ENCODE measurements around the gene CRTC3.
"Not testable (repeated sequence)": the region's sequence is repeated elsewhere in the genome, so short reads cannot be mapped to it uniquely, and the experiment has no call there.

Gene CRTC3

GRCh38 chr15:90520365-90520764 is 9.4 kb upstream of the CRTC3 start:
- DNase-seq (ENCODE audit: low read depth in 2 of 2, low spot score in 1 of 2): no peak

DNA sequence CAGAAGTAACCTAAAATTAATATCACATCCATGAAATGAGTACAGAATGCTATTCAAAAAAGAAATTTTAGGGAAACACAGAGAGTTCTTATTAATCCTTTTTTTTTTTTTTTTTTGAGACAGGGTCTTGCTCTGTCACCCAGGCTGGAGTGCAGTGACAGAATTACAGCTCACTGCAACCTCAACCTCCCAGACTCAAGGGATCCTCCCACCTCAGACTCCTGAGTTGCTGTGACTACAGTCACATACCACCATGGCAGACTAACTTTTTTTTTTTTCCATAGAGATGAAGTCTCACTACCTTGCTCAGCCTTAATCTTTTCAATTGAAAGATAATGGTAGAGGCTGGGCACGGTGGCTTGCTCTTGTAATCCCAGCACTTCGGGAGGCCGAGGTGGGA is 6.3 kb upstream of the CRTC3 start:
- DNase-seq (ENCODE audit: low read depth in 2 of 2, low spot score in 1 of 2): no peak

DNA sequence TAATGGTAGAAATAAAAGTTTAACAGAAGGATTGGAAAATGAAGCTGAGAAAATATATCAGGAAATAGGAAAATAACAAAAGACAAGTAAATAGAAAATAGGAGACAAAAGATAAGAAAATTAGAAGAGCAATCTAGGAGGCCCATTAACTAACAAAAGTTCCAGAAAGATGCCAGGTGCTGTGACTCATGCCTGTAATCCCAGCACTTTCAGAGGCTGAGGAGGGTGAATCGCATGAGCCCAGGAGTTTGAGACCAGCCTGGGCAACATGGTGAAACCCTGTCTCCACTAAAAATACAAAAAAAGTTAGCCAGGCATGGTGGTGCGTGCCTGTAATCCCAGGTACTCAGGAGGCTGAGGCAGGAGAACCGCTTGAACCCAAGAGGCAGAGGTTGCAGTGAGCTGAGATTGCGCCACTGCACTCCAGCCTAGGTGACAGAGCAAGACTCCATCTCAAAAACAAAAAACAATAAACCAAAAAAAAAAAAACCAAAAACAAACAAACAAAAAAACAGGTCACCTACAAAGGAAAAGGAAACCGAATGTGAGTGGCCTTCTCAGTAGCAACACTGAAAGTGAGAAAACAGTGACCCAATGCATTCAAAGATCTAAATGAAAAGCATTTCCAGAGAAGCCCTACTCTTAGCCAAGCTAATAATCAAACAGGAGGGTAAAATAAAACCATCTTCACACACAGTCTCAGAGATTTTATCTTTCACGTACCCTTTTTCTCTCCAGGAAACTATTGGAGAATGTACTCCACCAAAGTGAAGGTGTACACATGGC is 5.5 kb upstream of the CRTC3 start:
- not testable (repeated sequence) for DNase-seq (ENCODE audit: low read depth in 2 of 2, low spot score in 1 of 2)

DNA sequence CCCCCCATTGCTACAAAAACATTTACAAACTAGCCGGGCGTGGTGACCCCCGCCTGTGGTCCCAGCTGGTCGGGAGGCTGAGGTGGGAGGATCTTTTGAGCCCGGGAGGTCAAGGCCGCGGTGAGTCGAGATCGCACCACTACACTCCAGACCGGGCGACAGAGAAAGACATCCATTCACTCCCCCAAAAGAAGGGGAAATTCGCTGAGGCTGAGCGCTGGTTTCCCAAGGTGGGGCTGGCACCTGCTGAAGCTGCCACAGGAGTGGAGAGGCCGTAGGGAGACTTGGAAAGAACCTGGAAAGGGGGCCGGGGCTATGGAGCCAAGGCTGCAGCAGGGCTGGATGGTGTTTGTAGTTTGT is 732 bp upstream of the CRTC3 start:
- no peak for DNase-seq (ENCODE audit: low read depth in 2 of 2, low spot score in 1 of 2)

GRCh38 chr15:90530250-90531051 is 728 bp downstream of the CRTC3 start:
- DNase-seq (ENCODE audit: low read depth in 2 of 2, low spot score in 1 of 2): peak; percentile 9

GRCh38 chr15:90531147-90531546 is 1.4 kb downstream of the CRTC3 start:
- DNase-seq (ENCODE audit: low read depth in 2 of 2, low spot score in 1 of 2): no peak

DNA sequence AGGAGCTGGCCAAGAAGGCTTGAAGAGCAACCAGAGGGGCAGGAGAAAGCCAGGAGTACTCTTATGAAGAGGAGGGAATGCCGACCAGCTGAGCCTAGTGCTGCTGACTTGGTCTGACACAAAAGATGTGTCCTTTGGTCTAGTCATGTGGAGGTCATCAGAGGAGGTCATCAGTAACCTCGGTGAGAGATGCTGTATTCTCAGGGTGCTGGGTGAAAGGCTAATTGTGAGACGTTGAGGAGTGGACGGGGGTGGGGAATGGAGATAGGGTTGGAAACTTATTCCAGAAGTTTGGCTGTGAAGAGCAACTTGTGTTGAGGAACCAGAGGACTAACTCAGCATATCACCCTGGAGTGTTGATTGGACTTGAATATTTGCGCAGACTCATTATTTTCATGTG is 5.5 kb downstream of the CRTC3 start:
- no peak for DNase-seq (ENCODE audit: low read depth in 2 of 2, low spot score in 1 of 2)

- DNase-seq (ENCODE audit: low read depth in 2 of 2, low spot score in 1 of 2): no peak
Measured at GRCh38 chr15:90539789-90540188, 10.1 kb downstream of the CRTC3 start.

GRCh38 chr15:90540768-90541167 is 11.0 kb downstream of the CRTC3 start:
- DNase-seq (ENCODE audit: low read depth in 2 of 2, low spot score in 1 of 2): no peak

DNA sequence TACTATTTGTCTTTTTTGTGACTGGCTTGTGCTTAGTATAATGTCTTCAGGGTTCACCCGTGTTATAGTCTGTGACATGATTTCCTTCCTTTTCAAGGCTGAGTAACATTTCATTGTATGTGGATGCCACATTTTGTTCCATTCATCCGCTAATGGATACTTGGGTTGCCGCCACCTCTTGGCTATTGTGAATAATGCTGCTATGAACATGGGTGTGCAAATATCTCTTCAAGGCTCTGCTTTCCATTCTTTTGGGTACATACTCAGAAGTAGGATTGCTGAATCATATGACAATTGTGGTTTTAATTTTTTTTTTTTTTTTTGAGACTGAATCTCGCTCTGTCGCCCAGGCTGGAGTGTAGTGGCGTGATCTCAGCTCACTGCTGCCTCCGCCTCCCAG is 15.4 kb downstream of the CRTC3 start:
- DNase-seq (ENCODE audit: low read depth in 2 of 2, low spot score in 1 of 2): no peak

DNA sequence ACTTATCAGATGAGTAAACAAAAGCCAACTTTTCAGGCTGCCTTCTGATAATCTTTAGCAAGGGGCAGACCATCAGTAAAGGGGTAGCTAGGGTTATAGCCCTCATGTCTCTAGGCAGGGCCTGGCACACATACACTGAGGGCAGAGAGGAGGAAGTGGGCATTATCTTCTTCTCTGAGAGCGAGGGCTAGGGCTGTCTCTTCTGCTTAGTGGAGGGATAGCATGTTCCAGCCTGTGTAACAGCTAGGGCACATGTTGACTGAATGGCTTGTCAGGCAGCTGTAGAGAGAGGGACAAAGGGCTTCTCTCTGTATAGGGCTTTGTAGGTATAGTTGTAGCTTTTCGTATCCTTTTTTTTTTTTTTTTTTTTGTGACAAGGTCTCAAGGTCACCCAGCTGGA is 17.8 kb downstream of the CRTC3 start:
- no peak for DNase-seq (ENCODE audit: low read depth in 2 of 2, low spot score in 1 of 2)

GRCh38 chr15:90550919-90551318 is 21.2 kb downstream of the CRTC3 start:
- no peak for DNase-seq (ENCODE audit: low read depth in 2 of 2, low spot score in 1 of 2)

DNA sequence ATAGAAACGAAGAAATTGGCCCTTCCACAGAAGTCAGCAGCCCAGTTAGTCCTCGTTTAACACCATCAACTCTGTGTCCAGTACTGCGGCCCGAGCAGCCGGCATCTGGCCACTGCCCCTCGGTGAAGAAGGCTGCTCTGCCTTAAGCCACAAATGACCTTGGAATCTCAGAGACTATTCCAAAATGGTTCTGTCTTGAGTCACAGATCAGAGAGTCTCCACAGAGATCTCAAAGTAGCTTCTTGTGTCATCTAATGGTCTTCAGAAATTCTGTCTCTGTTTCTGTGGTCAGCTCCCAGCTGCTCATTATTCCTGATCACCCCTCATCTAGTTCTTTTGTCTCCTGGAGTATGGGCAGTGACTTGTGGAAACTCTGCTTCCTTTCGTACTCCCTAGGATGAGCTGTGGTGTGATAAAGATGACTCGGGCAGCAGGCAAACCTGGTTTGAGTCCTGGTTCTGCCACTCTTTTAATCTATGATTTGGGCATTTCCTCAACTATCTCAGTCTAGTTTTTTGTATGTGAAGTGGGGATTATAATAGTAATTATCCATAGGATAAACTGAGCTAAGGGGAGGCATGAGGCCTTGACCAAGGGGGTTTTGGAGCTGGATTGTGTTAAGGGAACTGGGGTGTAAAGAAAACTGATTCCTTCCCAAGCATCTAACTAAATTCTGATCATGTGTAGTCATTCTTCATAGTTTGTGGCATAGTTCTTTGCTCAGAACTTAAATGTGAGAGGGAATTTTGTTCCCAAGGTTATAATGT is 22.6 kb downstream of the CRTC3 start:
- no peak for DNase-seq (ENCODE audit: low read depth in 2 of 2, low spot score in 1 of 2)

GRCh38 chr15:90552929-90553211 is 23.1 kb downstream of the CRTC3 start:
- DNase-seq (ENCODE audit: low read depth in 2 of 2, low spot score in 1 of 2): no peak

- no peak for DNase-seq (ENCODE audit: low read depth in 2 of 2, low spot score in 1 of 2)
Measured at GRCh38 chr15:90553248-90553745, 23.6 kb downstream of the CRTC3 start.

- no peak for DNase-seq (ENCODE audit: low read depth in 2 of 2, low spot score in 1 of 2)
Measured at GRCh38 chr15:90557186-90558084, 27.7 kb downstream of the CRTC3 start.

- DNase-seq (ENCODE audit: low read depth in 2 of 2, low spot score in 1 of 2): no peak
Measured at GRCh38 chr15:90558171-90558573, 28.4 kb downstream of the CRTC3 start.

DNA sequence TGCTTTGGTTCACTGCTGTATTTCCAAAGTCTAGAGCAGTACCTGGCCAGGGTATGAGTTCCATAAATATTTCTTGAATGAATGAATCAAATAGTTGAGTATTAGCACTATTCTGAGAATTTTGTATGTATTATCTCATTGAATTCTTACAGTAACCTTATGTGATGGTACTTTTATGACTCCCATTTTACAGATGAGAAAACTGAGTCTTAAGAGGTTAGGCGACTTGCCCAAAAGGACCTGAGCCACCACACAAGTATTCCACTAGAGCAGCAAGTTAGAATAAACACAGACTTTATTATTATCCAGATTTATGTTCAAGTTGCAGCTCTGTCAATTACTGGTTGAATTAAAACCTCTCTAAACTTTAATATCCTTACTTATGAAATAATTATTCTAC is 29.4 kb downstream of the CRTC3 start:
- DNase-seq (ENCODE audit: low read depth in 2 of 2, low spot score in 1 of 2): no peak

DNA sequence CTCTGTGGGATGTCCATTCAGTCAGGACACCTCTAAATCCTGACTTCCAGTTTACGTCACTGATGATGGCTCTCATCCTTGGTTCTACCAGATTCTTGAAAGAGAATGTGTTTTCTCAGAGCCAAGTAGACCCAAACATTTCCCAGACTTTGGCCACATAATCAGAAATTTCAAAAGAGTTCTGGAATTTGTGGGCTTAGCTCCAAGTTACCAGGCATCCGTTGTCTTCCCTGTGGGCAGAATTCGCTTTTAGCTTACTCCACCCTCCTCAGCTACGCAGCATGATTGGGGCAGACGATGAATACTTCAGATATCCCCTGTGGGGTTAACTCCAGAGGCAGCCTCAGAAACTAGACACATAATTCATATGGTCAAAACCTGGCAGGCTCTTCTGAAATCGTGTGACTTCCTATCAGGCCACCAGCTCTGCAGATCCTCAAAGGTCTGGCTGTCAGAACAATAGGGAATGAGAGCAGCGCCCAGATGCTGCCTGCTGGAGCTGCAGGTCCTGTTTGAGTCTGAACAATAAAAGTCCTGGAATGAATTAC is 30.6 kb downstream of the CRTC3 start:
- no peak for DNase-seq (ENCODE audit: low read depth in 2 of 2, low spot score in 1 of 2)

GRCh38 chr15:90561344-90562244 is 31.9 kb downstream of the CRTC3 start:
- DNase-seq (ENCODE audit: low read depth in 2 of 2, low spot score in 1 of 2): no peak
